OCI-LY7 (cell line): ENCODE results near the gene IQCK.

Source experiments
- CTCF ChIP-seq: fragments of 200-600 bp; sonication (generic); conservative IDR thresholded peaks from 2 replicates; pipeline ENCODE4 v1.5.1; 2014; ENCODE audit warnings: mild to moderate bottlenecking, antibody characterized with exemption, low read length, moderate library complexity, mixed read lengths
- EZH2phosphoT487 ChIP-seq: fragments of 200-600 bp; sonication (generic); IDR thresholded peaks from 2 replicates; pipeline ENCODE4 v1.6.1; 2018; ENCODE audit warnings: low read depth, borderline replicate concordance, mild to moderate bottlenecking, mixed run types, antibody characterized with exemption, low read length, moderate library complexity, mixed read lengths

- TF ChIP-seq CTCF: no peak
- TF ChIP-seq EZH2phosphoT487: no peak
These were observed 113.6 kb downstream of the IQCK start for GRCh38 chr16:19831678-19832077.
